ENCODE measurements around the gene ABTB2. TPM values are rescaled to one million over a fixed set of nuclear protein-coding genes. Genes with fewer than 3 reads are reported as not detected.

ABTB2 gene
- total RNA-seq, 4 donors from 2014 or later = 0.79 to 4.1 (median 3.7) TPM

DNA sequence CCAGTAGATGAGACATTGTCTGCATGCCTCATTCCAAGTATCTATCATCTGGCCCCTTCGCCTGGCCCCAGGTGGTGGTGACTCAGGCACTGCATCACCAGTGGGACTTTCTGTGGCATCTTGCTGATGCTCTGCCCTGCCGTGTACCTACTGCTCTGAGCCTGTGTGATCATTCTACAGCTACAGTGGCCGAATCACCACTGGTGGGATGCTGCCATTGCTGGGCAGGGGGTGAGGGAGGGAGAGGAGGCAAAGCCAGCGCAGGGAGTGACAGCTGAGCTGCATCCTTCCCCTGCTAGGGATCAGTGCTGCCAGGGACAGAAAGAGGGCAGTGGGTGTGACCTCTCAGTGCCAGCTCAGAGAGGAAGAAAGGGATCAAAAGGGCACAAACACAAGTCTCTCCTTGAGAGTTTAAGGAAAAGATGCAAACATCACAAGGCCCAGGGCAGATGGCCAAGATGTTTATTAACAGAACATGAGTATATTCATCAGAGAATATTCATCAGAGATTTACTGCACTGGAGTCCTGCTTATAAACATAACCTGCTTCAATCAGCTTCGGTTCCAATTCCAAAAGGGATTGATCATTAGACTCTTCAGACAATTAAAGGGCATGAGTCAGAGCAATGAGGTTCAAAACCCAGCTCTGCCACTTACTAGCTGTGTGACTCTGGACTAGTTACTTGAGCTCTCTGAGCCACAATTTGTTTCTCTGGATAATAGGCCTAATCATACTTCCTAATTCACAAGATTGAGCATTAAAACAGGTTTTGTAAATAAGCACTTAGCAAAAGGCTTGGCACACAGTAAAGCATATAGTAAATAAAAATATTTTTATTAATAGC is 142.6 kb downstream of the ABTB2 start:
- no peaks in the 10 kb centered on the region for H3K4me1 ChIP-seq
- H3K36me3 ChIP-seq = no peaks in the 10 kb centered on the region
- TF ChIP-seq POLR2A (IDR thresholded peaks at IDR 0.05) (no peak), CTCF (IDR thresholded peaks at IDR 0.05) (no peak)
- WGBS, 2 donors = 41 to 48% methylated on average over 3 to 4 of the region's 5 CpGs
- no peak overlapping the region for H3K4me3 ChIP-seq
- H3K27me3 ChIP-seq = no peaks in the 10 kb centered on the region
- DNase-seq = no peak
- H3K27ac ChIP-seq = no peak overlapping the region
- intact Hi-C loops (cut with DNase I) = no loop called here
- H3K9me3 ChIP-seq = no peaks in the 10 kb centered on the region

DNA sequence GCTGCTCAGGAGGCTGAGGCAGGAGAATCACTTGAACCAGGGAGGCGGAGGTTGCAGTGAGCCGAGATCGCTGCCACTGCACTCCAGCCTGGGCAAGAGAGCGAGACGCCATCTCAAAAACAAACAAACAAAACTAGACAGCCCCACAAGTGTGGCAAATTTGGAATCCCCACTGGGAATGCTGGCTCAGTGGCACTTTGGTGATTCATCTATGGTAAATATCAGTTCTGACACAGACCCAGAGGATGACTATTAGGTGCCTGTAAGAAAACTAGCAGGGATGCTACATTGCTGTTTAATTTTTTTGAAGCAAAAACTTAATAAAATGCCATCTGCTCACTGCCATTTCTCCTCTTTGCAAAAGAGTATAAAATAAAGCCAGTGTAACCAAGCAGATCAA is 144.4 kb downstream of the ABTB2 start:
- H3K36me3 ChIP-seq = no peaks in the 10 kb centered on the region
- no peaks in the 10 kb centered on the region for H3K27me3 ChIP-seq
- H3K4me3 ChIP-seq = no peak overlapping the region
- H3K9me3 ChIP-seq = no peaks in the 10 kb centered on the region
- no peak overlapping the region for H3K27ac ChIP-seq
- H3K4me1 ChIP-seq = no peaks in the 10 kb centered on the region
- intact Hi-C loops (cut with DNase I) = no loop called here
- 67 to 72% methylated on average over 4 to 5 of the region's 5 CpGs for WGBS, 2 donors
- DNase-seq = no peak
- no peak for TF ChIP-seq CTCF (IDR thresholded peaks at IDR 0.05)
- no peak for TF ChIP-seq POLR2A (IDR thresholded peaks at IDR 0.05)

DNA sequence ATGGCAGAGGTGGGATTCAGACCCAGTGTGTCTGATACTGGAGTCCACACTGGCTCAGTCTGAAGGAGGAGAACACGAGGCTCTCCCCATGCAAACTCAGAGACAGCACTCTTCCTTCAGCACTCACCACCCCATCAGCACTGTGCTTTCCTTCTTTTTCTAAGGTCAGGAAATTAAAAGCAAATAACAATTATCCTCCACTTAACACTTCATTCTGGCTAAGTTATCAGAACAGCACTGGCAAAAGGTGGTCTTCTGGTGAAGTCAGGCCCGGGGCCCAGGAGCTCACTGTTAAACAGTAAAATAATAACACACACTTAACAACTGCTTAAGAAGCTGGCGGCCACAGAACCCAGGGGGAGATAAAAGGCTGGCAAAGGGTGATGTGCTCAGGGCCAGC is 145.2 kb downstream of the ABTB2 start:
- H3K4me3 ChIP-seq = no peak overlapping the region
- TF ChIP-seq CTCF (IDR thresholded peaks at IDR 0.05) (no peak), POLR2A (IDR thresholded peaks at IDR 0.05) (no peak)
- no peaks in the 10 kb centered on the region for H3K9me3 ChIP-seq
- no peak for DNase-seq
- H3K27ac ChIP-seq = no peak overlapping the region
- intact Hi-C loops (cut with DNase I) = no loop called here
- 80 to 86% methylated on average over 3 of the region's 3 CpGs for WGBS, 2 donors
- no peaks in the 10 kb centered on the region for H3K4me1 ChIP-seq
- H3K27me3 ChIP-seq = no peaks in the 10 kb centered on the region
- H3K36me3 ChIP-seq = no peaks in the 10 kb centered on the region

GRCh38 chr11:34209809-34210208 is 148.0 kb downstream of the ABTB2 start:
- Histone ChIP-seq H3K4me1 (no peaks in the 10 kb centered on the region), H3K27ac (no peak overlapping the region), H3K9me3 (no peaks in the 10 kb centered on the region), H3K36me3 (no peaks in the 10 kb centered on the region), H3K4me3 (no peak overlapping the region), H3K27me3 (no peaks in the 10 kb centered on the region)
- 65 to 94% methylated on average over 4 to 5 of the region's 5 CpGs for WGBS, 2 donors
- TF ChIP-seq POLR2A (IDR thresholded peaks at IDR 0.05) (no peak), CTCF (IDR thresholded peaks at IDR 0.05) (no peak)
- intact Hi-C loops (cut with DNase I) = no loop called here
- DNase-seq = no peak

DNA sequence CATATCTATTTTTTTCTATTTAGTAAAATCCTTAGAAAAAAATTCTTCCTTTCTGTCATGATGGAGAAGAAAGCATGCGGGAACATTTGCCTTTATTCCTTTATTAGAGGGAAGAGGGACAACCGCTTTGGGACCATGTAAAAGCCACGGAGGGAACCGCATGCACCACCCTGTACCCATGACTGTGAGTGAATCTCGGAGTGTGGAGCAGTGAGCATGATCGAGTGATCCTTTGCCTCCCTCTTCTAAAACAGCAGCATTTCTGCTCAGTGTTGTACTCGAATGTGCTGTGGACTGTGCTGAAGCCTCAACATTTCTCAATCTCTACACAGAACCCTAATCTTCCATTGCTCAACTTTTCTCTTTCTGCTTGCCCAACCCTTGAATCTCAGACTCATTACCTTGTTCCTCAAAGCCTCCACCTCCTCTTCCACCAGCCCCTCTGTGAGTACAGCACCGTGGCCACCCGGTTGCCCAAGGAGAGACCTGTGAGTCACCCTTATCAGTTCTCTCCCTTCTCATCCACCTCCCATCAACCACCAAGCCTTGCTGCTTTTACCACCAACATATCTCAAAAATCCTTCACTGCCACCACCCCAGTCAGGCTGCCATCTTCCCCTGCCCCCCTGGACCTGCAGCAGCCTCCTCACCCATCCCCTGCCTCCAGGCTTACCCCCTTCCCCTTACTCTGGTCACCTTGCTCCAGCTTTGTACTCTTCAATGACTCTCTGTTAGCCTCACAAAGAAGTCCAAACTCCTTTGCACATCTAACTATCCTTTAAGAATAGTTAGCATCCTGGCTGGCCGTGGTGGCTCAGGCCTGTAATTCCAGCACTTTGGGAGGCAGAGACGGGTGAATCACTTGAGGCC is 149.3 kb downstream of the ABTB2 start:
- intact Hi-C loops (cut with DNase I) = no loop called here
- 72 to 74% methylated on average over 9 to 11 of the region's 11 CpGs for WGBS, 2 donors
- Histone ChIP-seq H3K27ac (no peak overlapping the region), H3K36me3 (no peaks in the 10 kb centered on the region), H3K4me3 (no peak overlapping the region), H3K9me3 (no peaks in the 10 kb centered on the region), H3K27me3 (no peaks in the 10 kb centered on the region), H3K4me1 (peaks cover 0 to 7% (median 4%) of the 10 kb centered on the region in 3 donors)
- no peak for TF ChIP-seq CTCF (IDR thresholded peaks at IDR 0.05)
- TF ChIP-seq POLR2A (IDR thresholded peaks at IDR 0.05) = no peak
- DNase-seq = no peak

Measured in esophagus squamous epithelium (tissue), 5 donors.